Measurements from ENCODE around the gene WDR83. TPM values are rescaled to one million over a fixed set of nuclear protein-coding genes. Genes with fewer than 3 reads are reported as not detected.

WDR83 gene
- total and polyA plus RNA-seq, 2 donors (not counting 3 experiments of a cell fraction or from before 2014, with no cell fraction given): 10.5 to 11.8 TPM

- H3K9me1 ChIP-seq (replicated peaks; ENCODE audit: control insufficient read depth, extremely low read depth, insufficient read depth, low read length): no peaks in the 10 kb centered on the region
- BruUV-seq (replicated peaks): no TSS peak
- no peak for DNase-seq (ENCODE audit: low read depth, low spot score)
- peaks cover 15% of the 10 kb centered on the region for H3K4me1 ChIP-seq (ENCODE audit: control insufficient read depth, extremely low read depth, insufficient read depth, low read length)
- no peak for TF ChIP-seq EZH2 (IDR thresholded peaks at IDR 0.05; ENCODE audit: borderline replicate concordance, low read depth, low read length, severe bottlenecking)
- no peak for TF ChIP-seq JUN (IDR thresholded peaks at IDR 0.05; ENCODE audit: borderline replicate concordance, insufficient read depth, insufficient read length, low read depth)
- TF ChIP-seq MYC (IDR thresholded peaks at IDR 0.05; ENCODE audit: low read depth, low read length): no peak
- no peak for TF ChIP-seq GATA2 (IDR thresholded peaks at IDR 0.05; ENCODE audit: insufficient read depth, insufficient read length, low read depth, low read length)
- TF ChIP-seq MAX (IDR thresholded peaks at IDR 0.05; ENCODE audit: insufficient read depth, insufficient read length): no peak
- TF ChIP-seq FOS (IDR thresholded peaks at IDR 0.05; ENCODE audit: borderline replicate concordance, insufficient read depth, low read length): no peak
- TF ChIP-seq POLR2AphosphoS5 (IDR thresholded peaks at IDR 0.05; ENCODE audit: insufficient read depth, low read depth, low read length): no peak
- TF ChIP-seq POLR2A (IDR thresholded peaks at IDR 0.05; ENCODE audit: low read depth, low read length): no peak
- TF ChIP-seq CTCF (IDR thresholded peaks at IDR 0.05; ENCODE audit: extremely low read depth in 1 of 2, insufficient read depth in 1 of 2, low read depth in 1 of 2, low read length in 2 of 2): no peak
- no peaks in the 10 kb centered on the region for H3K27me3 ChIP-seq (ENCODE audit: control insufficient read depth in 2 of 2, insufficient read depth in 2 of 2, low read length in 2 of 2)
- FAIRE-seq: no peak
- peaks cover 16% of the 10 kb centered on the region for H3K79me2 ChIP-seq (ENCODE audit: control insufficient read depth, insufficient read depth, low read length)
- no peak overlapping the region for H3K27ac ChIP-seq (ENCODE audit: insufficient read depth, low read depth, low read length)
- dilution Hi-C loops (cut with MboI; ENCODE audit: extremely low pct_ligation_motif_present, low sequenced_read_pairs) (no loop called here), intact Hi-C loops (cut with micrococcal nuclease) (loop anchor here (1.0 to 5.0 kb wide), 3 partner anchors 108 to 685 kb away; no protein-coding TSS in a partner anchor)
- ChIA-PET CTCF (interaction anchor here (0.6 to 3.7 kb wide), 20 partner anchors 8 to 875 kb away, joined by 3 to 21 read pairs (median 6); partner anchors contain the start of genes ZNF490, ZNF491 and ZNF791), POLR2A (no interaction called here)
- H3K9ac ChIP-seq (replicated peaks; ENCODE audit: extremely low read depth, insufficient read depth, low read length): no peak overlapping the region
- no peak overlapping the region for H3K4me2 ChIP-seq (ENCODE audit: insufficient read depth, low read length)
- H2AFZ ChIP-seq (ENCODE audit: low read depth, low read length): no peak overlapping the region
- no peaks in the 10 kb centered on the region for H4K20me1 ChIP-seq (replicated peaks; ENCODE audit: control insufficient read depth, extremely low read depth, insufficient read depth, low read length)
- H3K4me3 ChIP-seq (replicated peaks in 1 of 3; ENCODE audit: insufficient read depth in 1 of 3, low read depth in 1 of 3, low read length in 3 of 3): no peak overlapping the region
- no peaks in the 10 kb centered on the region for H3K9me3 ChIP-seq (replicated peaks; ENCODE audit: control insufficient read depth, insufficient read depth, low read length)
- peaks cover 5 to 31% of the 10 kb centered on the region in 2 experiments for H3K36me3 ChIP-seq (ENCODE audit: control insufficient read depth in 2 of 2, extremely low read depth in 1 of 2, insufficient read depth in 2 of 2, low read length in 2 of 2)
These were observed 6.1 kb downstream of the WDR83 start for GRCh38 chr19:12672744-12673143.
